Epithelial cell of proximal tubule (primary cell): ENCODE measurements around the gene PREX1. TPM values are rescaled to one million over a fixed set of nuclear protein-coding genes. Genes with fewer than 3 reads are reported as not detected.

Experiments used
- DNase-seq: peaks from one replicate; pipeline ENCODE4 v3.0.0-alpha.2; 2011; ENCODE audit warnings: low read depth
- H3K4me3 ChIP-seq: 2 replicates; pipeline ENCODE4 v1.5.1; 2011; ENCODE audit warnings: low read depth, mild to moderate bottlenecking, low read length
- total RNA-seq: library from RNA; depleted of rRNA; stranded (reverse); fragments of >200 nt; gene quantifications from 2 replicates; pipeline ENCODE4 v1.2.3, GENCODE V29; 2015
- TF ChIP-seq, protein P1 (sequence below): conservative IDR thresholded peaks from 2 replicates; pipeline ENCODE4 v1.5.1; 2012; ENCODE audit warnings: low read depth, mild to moderate bottlenecking, low read length

PREX1 gene
- total RNA-seq, 1 donor from 2014 or later: 4.7 TPM

DNA sequence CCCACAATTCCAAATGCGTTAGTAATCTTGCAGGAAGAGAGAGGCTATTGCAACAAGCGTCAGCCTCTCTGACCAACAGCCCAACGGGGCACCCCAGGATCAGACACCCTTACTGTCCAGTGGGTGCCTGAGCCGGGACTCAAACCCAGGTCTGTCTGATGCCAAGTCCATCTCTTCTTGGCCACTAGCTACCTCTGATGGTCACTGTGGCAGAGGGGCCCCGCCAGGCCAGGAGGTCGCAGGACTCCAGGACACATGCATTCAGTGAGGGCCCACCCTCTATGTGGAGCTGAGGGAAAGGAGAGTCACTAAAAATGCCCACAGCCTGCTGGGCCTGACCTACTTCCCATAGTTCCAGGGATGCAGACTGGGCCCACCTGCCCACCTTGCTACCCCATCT is 83.3 kb downstream of the PREX1 start:
- TF ChIP-seq, protein P1, sequence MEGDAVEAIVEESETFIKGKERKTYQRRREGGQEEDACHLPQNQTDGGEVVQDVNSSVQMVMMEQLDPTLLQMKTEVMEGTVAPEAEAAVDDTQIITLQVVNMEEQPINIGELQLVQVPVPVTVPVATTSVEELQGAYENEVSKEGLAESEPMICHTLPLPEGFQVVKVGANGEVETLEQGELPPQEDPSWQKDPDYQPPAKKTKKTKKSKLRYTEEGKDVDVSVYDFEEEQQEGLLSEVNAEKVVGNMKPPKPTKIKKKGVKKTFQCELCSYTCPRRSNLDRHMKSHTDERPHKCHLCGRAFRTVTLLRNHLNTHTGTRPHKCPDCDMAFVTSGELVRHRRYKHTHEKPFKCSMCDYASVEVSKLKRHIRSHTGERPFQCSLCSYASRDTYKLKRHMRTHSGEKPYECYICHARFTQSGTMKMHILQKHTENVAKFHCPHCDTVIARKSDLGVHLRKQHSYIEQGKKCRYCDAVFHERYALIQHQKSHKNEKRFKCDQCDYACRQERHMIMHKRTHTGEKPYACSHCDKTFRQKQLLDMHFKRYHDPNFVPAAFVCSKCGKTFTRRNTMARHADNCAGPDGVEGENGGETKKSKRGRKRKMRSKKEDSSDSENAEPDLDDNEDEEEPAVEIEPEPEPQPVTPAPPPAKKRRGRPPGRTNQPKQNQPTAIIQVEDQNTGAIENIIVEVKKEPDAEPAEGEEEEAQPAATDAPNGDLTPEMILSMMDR: no peak
- H3K4me3 ChIP-seq: no peak overlapping the region
- DNase-seq: no peak

DNA sequence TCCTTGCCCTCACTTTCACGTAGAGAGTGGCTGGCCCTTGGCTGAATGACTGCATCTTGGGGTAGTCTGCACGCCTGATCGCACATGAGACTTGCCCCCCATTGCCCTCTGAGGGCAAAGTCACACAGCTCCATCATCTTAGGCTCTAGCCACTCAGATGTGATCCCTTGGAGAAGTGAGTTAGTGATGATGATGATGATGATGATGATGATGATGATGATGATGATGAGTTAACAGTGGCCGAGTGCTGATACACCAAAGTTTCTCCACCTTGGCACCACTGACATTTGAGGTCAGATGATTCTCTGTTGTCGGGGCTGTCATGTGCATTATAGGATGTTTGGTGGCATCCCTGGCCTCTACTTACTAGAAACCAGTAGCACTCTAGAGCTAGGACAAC is 84.0 kb downstream of the PREX1 start:
- no peak overlapping the region for H3K4me3 ChIP-seq
- DNase-seq: no peak
- TF ChIP-seq, protein P1: no peak

DNA sequence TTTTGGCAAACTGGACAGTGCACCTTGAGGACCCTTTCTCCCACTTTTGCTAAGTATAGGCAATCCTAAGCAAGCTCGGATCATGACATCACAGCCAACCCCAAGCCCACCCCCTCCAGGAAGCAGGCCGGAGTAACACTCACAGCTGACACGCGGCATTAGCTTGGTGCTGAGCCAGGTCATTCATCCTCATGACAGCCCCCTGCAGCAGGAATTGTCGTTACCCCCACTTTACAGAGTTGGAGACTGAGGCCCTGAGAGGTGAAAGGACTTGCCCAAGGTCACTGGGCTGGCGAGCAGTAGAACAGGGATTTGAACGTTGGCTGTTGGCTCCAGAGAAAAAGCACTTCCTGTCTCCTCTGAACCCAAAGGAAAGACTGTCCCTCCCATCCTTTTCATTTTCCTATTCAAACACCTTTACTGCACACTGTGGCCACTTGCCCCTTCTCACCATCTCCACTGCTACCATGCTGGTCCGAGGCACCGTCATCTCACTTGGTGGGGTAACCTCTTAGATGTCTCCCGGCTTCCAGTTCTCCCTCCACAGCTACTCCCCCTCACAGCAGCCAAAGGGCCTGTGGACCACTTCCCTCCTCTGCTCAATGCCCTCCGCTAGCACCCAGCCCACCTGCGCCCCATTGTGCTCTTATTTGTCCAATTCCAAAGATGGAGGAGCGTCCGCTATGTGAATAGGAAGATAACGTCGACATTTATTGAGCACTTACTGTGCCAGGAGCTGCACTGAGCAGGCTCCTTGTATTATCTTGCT is 84.7 kb downstream of the PREX1 start:
- no peak for DNase-seq
- H3K4me3 ChIP-seq: no peak overlapping the region
- TF ChIP-seq, protein P1: no peak

DNA sequence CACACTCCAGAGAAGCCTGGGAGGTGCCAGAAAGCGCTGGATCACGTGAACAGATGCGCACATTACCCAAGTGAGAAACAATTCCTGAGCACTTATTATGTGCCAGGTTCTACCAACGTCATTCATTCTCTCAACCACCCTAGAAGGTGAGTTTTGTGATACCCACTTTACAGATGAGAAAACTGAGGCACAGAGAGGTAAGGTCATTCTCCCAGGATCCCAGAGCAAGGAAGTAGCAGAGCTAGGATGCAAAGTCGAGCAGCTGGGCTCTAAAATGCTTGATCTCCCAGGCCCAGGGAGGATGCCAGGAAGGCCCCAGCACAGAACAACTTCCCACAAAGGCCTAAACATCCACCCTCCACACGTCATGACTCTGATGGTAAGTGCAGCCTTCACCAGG is 85.6 kb downstream of the PREX1 start:
- DNase-seq: no peak
- no peak overlapping the region for H3K4me3 ChIP-seq
- TF ChIP-seq, protein P1: no peak

GRCh38 chr20:48741669-48742068 is 86.1 kb downstream of the PREX1 start:
- DNase-seq: no peak
- TF ChIP-seq, protein P1: no peak

DNA sequence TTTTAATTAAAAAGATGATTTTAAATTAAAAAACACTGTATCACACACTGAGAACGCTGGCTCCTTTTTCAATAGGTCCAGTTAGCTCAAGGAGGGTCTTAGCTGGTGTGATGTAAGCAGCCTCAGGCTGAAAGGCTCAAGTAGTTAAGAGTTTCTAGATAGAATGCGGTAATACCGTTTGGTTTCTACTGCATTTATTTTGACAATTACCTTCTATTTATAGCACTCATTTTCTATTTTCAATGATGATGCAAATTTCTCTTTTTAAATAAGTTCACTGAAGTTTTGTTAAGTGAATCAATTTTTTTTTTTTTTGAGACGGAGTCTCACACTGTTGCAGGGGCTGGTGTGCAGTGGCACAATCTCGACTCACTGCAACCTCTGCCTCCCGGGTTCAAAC is 87.1 kb downstream of the PREX1 start:
- TF ChIP-seq, protein P1: no peak
- H3K4me3 ChIP-seq: no peak overlapping the region
- no peak for DNase-seq

More at GRCh38 chr20:48741669-48742068, 86.1 kb downstream of the PREX1 start:
- H3K4me3 ChIP-seq: no peak overlapping the region

GRCh38 chr20:48740292-48740649 is 87.5 kb downstream of the PREX1 start:
- no peak overlapping the region for H3K4me3 ChIP-seq
- no peak for DNase-seq
- TF ChIP-seq, protein P1: no peak
